ENCODE data around the gene ARHGAP15. TPM values are rescaled to one million over a fixed set of nuclear protein-coding genes. Genes with fewer than 3 reads are reported as not detected.

Gene ARHGAP15
- total and polyA plus RNA-seq, 4 experiments from 2014 or later = 218 to 524 (median 365) TPM

DNA sequence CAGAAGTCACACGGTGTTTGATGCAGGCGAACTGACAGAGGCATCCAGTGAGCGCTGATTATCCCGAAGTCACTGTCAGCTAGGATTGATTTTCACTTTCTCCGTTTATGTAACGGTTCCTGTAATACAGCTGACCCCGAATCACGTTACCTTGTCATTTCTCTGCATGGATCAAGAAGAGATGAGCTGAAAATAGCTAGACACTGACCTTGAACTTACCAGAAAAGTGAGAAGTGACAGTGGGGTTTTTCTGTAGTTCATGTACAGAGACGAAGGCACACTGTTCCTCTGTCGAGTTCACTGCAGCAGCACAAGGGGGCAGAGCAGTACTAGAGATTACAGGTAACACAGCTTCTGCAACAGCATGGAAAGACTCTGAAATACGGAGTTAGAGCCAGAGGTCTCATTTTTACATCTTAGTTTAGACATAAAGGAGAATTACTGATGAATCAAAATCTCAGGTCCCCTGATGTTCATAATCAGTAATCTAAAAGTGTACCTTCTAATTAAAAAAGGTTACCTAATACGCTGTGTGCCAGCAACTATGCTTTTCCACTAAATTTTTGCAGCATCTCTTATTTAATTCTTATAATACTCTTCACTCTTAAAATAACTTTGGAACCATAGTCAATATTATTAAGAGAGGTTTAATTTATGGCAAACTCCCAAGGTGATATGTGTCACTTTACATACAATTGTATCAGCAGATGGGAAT, 33.1 kb downstream of the ARHGAP15 start:
- Histone ChIP-seq H3K27ac (ENCODE audit: low read depth, low read length) (no peak overlapping the region), H3K4me3 (ENCODE audit: low read length in 2 of 2) (no peak overlapping the region), H3K36me3 (ENCODE audit: insufficient read depth, low read length) (no peaks in the 10 kb centered on the region), H3K9me3 (ENCODE audit: control insufficient read depth in 1 of 2, low read length in 2 of 2) (no peaks in the 10 kb centered on the region), H3K27me3 (ENCODE audit: insufficient read depth, low read length) (no peaks in the 10 kb centered on the region), H3K4me1 (ENCODE audit: insufficient read depth, low read length) (peaks cover 83% of the 10 kb centered on the region)
- H3K36me3 Mint-ChIP-seq = peaks cover 41 to 56% of the 10 kb centered on the region in 2 donors
- H3K9me3 Mint-ChIP-seq = no peaks in the 10 kb centered on the region
- POLR2A ChIA-PET (ENCODE audit: partially characterized antibody) = interaction anchor here (1.0 to 9.1 kb wide), 8 partner anchors 9 to 96 kb away, joined by 3 to 90 read pairs (median 7); partner anchors contain the start of gene ARHGAP15
- H3K4me1 Mint-ChIP-seq = peaks cover 70 to 92% (median 82%) of the 10 kb centered on the region in 4 donors
- CTCF ChIA-PET (ENCODE audit: partially characterized antibody) = interaction anchor here (0.7 to 10.7 kb wide), 35 partner anchors 9 to 193 kb away, joined by 3 to 227 read pairs (median 8); partner anchors contain the start of gene ARHGAP15
- DNase-seq = peak; percentile 62 to 78 (median 71)
- no peaks in the 10 kb centered on the region for H3K27me3 Mint-ChIP-seq
- intact Hi-C loops (cut with micrococcal nuclease) = loop anchor here (1.0 to 2.0 kb wide), 6 partner anchors 33 to 122 kb away; partner anchors contain the start of gene ARHGAP15
- peak overlapping the region in 4 of 8 donors; percentile 1 to 27 (median 6) for H3K4me3 Mint-ChIP-seq
- H3K27ac Mint-ChIP-seq = peak overlapping the region; percentile 30 to 90 (median 78)

GRCh38 chr2:143162997-143163396, 33.8 kb downstream of the ARHGAP15 start:
- CTCF ChIA-PET (ENCODE audit: partially characterized antibody) = interaction anchor here (1.0 to 10.7 kb wide), 15 partner anchors 9 to 121 kb away, joined by 3 to 227 read pairs (median 16); partner anchors contain the start of gene ARHGAP15

DNA sequence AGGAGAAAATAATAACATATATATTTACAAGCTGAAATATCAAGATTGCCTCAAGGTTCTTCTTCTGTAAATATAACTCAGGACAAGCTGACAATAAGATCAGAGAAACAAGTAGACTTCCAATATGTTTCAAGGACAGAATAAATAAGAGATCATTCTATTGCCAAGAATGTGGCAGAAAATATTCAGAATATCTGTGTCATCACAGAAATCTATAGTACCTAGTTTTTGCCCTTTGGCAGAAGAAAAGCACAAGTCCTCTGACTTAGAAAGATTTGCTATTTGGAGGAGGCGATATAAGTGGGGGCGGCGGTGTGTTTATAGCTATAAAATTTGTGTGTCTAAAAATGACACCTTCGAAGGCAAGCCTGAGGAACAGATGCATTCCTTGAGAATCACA, 34.3 kb downstream of the ARHGAP15 start:
- no peak overlapping the region for H3K27ac ChIP-seq (ENCODE audit: low read depth, low read length)
- peaks cover 83% of the 10 kb centered on the region for H3K4me1 ChIP-seq (ENCODE audit: insufficient read depth, low read length)

More at GRCh38 chr2:143162997-143163396, 33.8 kb downstream of the ARHGAP15 start:
- H3K27ac ChIP-seq (ENCODE audit: low read depth, low read length) = no peak overlapping the region
- no peak overlapping the region for H3K4me3 Mint-ChIP-seq
- no peaks in the 10 kb centered on the region for H3K36me3 ChIP-seq (ENCODE audit: insufficient read depth, low read length)
- intact Hi-C loops (cut with micrococcal nuclease) = loop anchor here (1.0 to 2.0 kb wide), 6 partner anchors 34 to 121 kb away; partner anchors contain the start of gene ARHGAP15
- no peaks in the 10 kb centered on the region for H3K9me3 Mint-ChIP-seq
- H3K4me1 Mint-ChIP-seq = peaks cover 70 to 92% (median 82%) of the 10 kb centered on the region in 4 donors
- H3K4me1 ChIP-seq (ENCODE audit: insufficient read depth, low read length) = peaks cover 83% of the 10 kb centered on the region
- POLR2A ChIA-PET (ENCODE audit: partially characterized antibody) = interaction anchor here (1.3 to 9.1 kb wide), 3 partner anchors 23 to 96 kb away, joined by 3 to 90 read pairs (median 8); no protein-coding TSS in a partner anchor
- H3K27ac Mint-ChIP-seq = peak overlapping the region in 1 of 7 donors; percentile 21
- peaks cover 41 to 56% of the 10 kb centered on the region in 2 donors for H3K36me3 Mint-ChIP-seq
- no peaks in the 10 kb centered on the region for H3K27me3 Mint-ChIP-seq
- no peaks in the 10 kb centered on the region for H3K9me3 ChIP-seq (ENCODE audit: control insufficient read depth in 1 of 2, low read length in 2 of 2)
- H3K27me3 ChIP-seq (ENCODE audit: insufficient read depth, low read length) = no peaks in the 10 kb centered on the region
- no peak overlapping the region for H3K4me3 ChIP-seq (ENCODE audit: low read length in 2 of 2)
- DNase-seq = no peak

GRCh38 chr2:143165291-143165690, 36.1 kb downstream of the ARHGAP15 start:
- peaks cover 65 to 86% (median 79%) of the 10 kb centered on the region in 4 donors for H3K4me1 Mint-ChIP-seq
- no peaks in the 10 kb centered on the region for H3K9me3 Mint-ChIP-seq
- peak overlapping the region in 3 of 8 donors; percentile 17 to 28 (median 18) for H3K4me3 Mint-ChIP-seq
- H3K4me1 ChIP-seq (ENCODE audit: insufficient read depth, low read length) = peaks cover 76% of the 10 kb centered on the region
- peaks cover 40 to 62% of the 10 kb centered on the region in 2 donors for H3K36me3 Mint-ChIP-seq
- H3K27me3 Mint-ChIP-seq = no peaks in the 10 kb centered on the region
- H3K4me3 ChIP-seq (ENCODE audit: low read length in 2 of 2) = no peak overlapping the region
- H3K27ac ChIP-seq (ENCODE audit: low read depth, low read length) = no peak overlapping the region
- H3K27me3 ChIP-seq (ENCODE audit: insufficient read depth, low read length) = no peaks in the 10 kb centered on the region
- H3K36me3 ChIP-seq (ENCODE audit: insufficient read depth, low read length) = no peaks in the 10 kb centered on the region
- intact Hi-C loops (cut with micrococcal nuclease) = no loop called here
- H3K9me3 ChIP-seq (ENCODE audit: control insufficient read depth in 1 of 2, low read length in 2 of 2) = no peaks in the 10 kb centered on the region
- ChIA-PET CTCF (ENCODE audit: partially characterized antibody) (interaction anchor here (0.6 kb wide), 1 partner anchor 119 kb away, joined by 3 read pairs; no protein-coding TSS in a partner anchor), POLR2A (ENCODE audit: partially characterized antibody) (interaction anchor here (1.1 kb wide), 1 partner anchor 11 kb away, joined by 3 read pairs; no protein-coding TSS in a partner anchor)
- no peak for DNase-seq
- H3K27ac Mint-ChIP-seq = peak overlapping the region in 4 of 7 donors; percentile 1 to 66 (median 48)

More for the DNA sequence above, 34.3 kb downstream of the ARHGAP15 start:
- Mint-ChIP-seq H3K4me3 (no peak overlapping the region), H3K27ac (peak overlapping the region in 2 of 7 donors; percentile 20 to 26), H3K4me1 (peaks cover 65 to 88% (median 78%) of the 10 kb centered on the region in 4 donors), H3K36me3 (peaks cover 41 to 56% of the 10 kb centered on the region in 2 donors), H3K9me3 (no peaks in the 10 kb centered on the region), H3K27me3 (no peaks in the 10 kb centered on the region)
- intact Hi-C loops (cut with micrococcal nuclease) = loop anchor here (2.0 kb wide), 1 partner anchor 41 kb away; no protein-coding TSS in a partner anchor
- Histone ChIP-seq H3K27me3 (ENCODE audit: insufficient read depth, low read length) (no peaks in the 10 kb centered on the region), H3K4me3 (ENCODE audit: low read length in 2 of 2) (no peak overlapping the region), H3K9me3 (ENCODE audit: control insufficient read depth in 1 of 2, low read length in 2 of 2) (no peaks in the 10 kb centered on the region), H3K36me3 (ENCODE audit: insufficient read depth, low read length) (no peaks in the 10 kb centered on the region)
- ChIA-PET CTCF (ENCODE audit: partially characterized antibody) (interaction anchor here (0.9 to 10.7 kb wide), 14 partner anchors 11 to 121 kb away, joined by 3 to 227 read pairs (median 14); partner anchors contain the start of gene ARHGAP15), POLR2A (ENCODE audit: partially characterized antibody) (interaction anchor here (9.1 kb wide), 1 partner anchor 95 kb away, joined by 90 read pairs; no protein-coding TSS in a partner anchor)
- DNase-seq = no peak

GRCh38 chr2:143169105-143169504, 39.9 kb downstream of the ARHGAP15 start:
- no peaks in the 10 kb centered on the region for H3K9me3 ChIP-seq (ENCODE audit: control insufficient read depth in 1 of 2, low read length in 2 of 2)
- Mint-ChIP-seq H3K27ac (peak overlapping the region in 6 of 7 donors; percentile 3 to 74 (median 47)), H3K4me1 (peaks cover 63 to 84% (median 74%) of the 10 kb centered on the region in 4 donors), H3K9me3 (no peaks in the 10 kb centered on the region), H3K27me3 (no peaks in the 10 kb centered on the region), H3K36me3 (peaks cover 49 to 70% of the 10 kb centered on the region in 2 donors), H3K4me3 (no peak overlapping the region)
- CTCF ChIA-PET (ENCODE audit: partially characterized antibody) = interaction anchor here (1.8 to 3.0 kb wide), 2 partner anchors 53 to 90 kb away, joined by 6 to 16 read pairs; no protein-coding TSS in a partner anchor
- H3K4me1 ChIP-seq (ENCODE audit: insufficient read depth, low read length) = peaks cover 65% of the 10 kb centered on the region
- no peaks in the 10 kb centered on the region for H3K27me3 ChIP-seq (ENCODE audit: insufficient read depth, low read length)
- POLR2A ChIA-PET (ENCODE audit: partially characterized antibody) = interaction anchor here (1.4 kb wide), 1 partner anchor 41 kb away, joined by 3 read pairs; no protein-coding TSS in a partner anchor
- H3K36me3 ChIP-seq (ENCODE audit: insufficient read depth, low read length) = peaks cover 5% of the 10 kb centered on the region
- no peak overlapping the region for H3K4me3 ChIP-seq (ENCODE audit: low read length in 2 of 2)
- no peak overlapping the region for H3K27ac ChIP-seq (ENCODE audit: low read depth, low read length)
- intact Hi-C loops (cut with micrococcal nuclease) = loop anchor here (2.0 kb wide), 1 partner anchor 18 kb away; no protein-coding TSS in a partner anchor
- no peak for DNase-seq

DNA sequence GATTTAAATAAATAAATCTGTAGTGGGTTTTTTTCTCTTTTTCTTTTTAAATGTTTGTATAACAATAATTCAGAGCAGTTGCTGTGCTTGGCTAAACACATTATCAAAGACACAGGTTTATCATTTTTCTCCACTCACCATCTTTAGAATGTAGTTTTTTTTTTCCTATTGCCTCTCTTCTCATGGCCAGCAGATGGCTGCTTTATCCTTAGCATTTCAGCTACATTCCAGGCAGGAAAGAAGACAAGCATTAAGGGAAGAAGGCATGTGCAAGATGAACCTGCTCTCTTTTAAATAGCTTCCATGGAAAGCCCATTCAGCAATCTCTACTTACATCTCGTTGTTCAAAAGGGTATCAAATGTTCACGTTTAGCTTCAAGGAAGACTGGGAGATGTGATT, 42.6 kb downstream of the ARHGAP15 start:
- Histone ChIP-seq H3K27me3 (ENCODE audit: insufficient read depth, low read length) (no peaks in the 10 kb centered on the region), H3K4me3 (ENCODE audit: low read length in 2 of 2) (no peak overlapping the region), H3K36me3 (ENCODE audit: insufficient read depth, low read length) (peaks cover 5% of the 10 kb centered on the region), H3K4me1 (ENCODE audit: insufficient read depth, low read length) (peaks cover 72% of the 10 kb centered on the region), H3K9me3 (ENCODE audit: control insufficient read depth in 1 of 2, low read length in 2 of 2) (no peaks in the 10 kb centered on the region), H3K27ac (ENCODE audit: low read depth, low read length) (no peak overlapping the region)
- ChIA-PET POLR2A (ENCODE audit: partially characterized antibody) (interaction anchor here (0.8 to 1.0 kb wide), 2 partner anchors 10 to 57 kb away, joined by 3 read pairs; no protein-coding TSS in a partner anchor), CTCF (ENCODE audit: partially characterized antibody) (interaction anchor here (0.7 to 4.0 kb wide), 5 partner anchors 10 to 87 kb away, joined by 3 to 25 read pairs (median 4); no protein-coding TSS in a partner anchor)
- H3K36me3 Mint-ChIP-seq = peaks cover 47 to 61% of the 10 kb centered on the region in 2 donors
- DNase-seq = no peak
- H3K9me3 Mint-ChIP-seq = no peaks in the 10 kb centered on the region
- H3K4me1 Mint-ChIP-seq = peaks cover 61 to 78% (median 71%) of the 10 kb centered on the region in 4 donors
- H3K4me3 Mint-ChIP-seq = peak overlapping the region in 1 of 8 donors; percentile 16
- peak overlapping the region in 4 of 7 donors; percentile 48 to 76 (median 52) for H3K27ac Mint-ChIP-seq
- intact Hi-C loops (cut with micrococcal nuclease) = no loop called here
- no peaks in the 10 kb centered on the region for H3K27me3 Mint-ChIP-seq

All from CD4-positive, alpha-beta memory T cell (primary cell).